Heart left ventricle (tissue), 16 donors: Measurements from ENCODE around the gene NUP210. TPM values are rescaled to one million over a fixed set of nuclear protein-coding genes. Genes with fewer than 3 reads are reported as not detected.

Source experiments
- ATAC-seq, 4 donors: fragments of 200-7000 bp; cut with Tn5 transposase; one replicate each; pipeline ENCODE4 v1.9.1; 2020 to 2022; ENCODE audit warnings: moderate library complexity in 4 of 4, mild to moderate bottlenecking in 3 of 4, moderate number of reproducible peaks in 1 of 4
- DNase-seq, 5 donors: peaks; one replicate each; pipeline ENCODE4 v3.0.0-alpha.2; 2020
- H3K27ac ChIP-seq, 12 donors: fragments of 200-600 bp; sonication (generic) in 4 of 12; one replicate each; pipeline versions ENCODE4 v1.5.0 to v1.8.0; 2016 to 2022; ENCODE audit warnings: mild to moderate bottlenecking in 2 of 12
- H3K27me3 ChIP-seq, 9 donors: fragments of 200-600 bp; sonication (generic) in 2 of 9; one replicate each; pipeline versions ENCODE4 v1.5.1 to v1.8.0; 2016 to 2022; ENCODE audit warnings: mild to moderate bottlenecking in 3 of 9
- H3K36me3 ChIP-seq, 9 donors: fragments of 200-600 bp; sonication (generic) in 2 of 9; one replicate each; pipeline versions ENCODE4 v1.5.0 to v1.8.0; 2018 to 2022; ENCODE audit warnings: mild to moderate bottlenecking in 2 of 9
- H3K4me1 ChIP-seq, 12 donors: fragments of 200-600 bp; sonication (generic) in 4 of 12; one replicate each; pipeline versions ENCODE4 v1.5.0 to v1.8.0; 2016 to 2022; ENCODE audit warnings: mild to moderate bottlenecking in 3 of 12
- H3K4me3 ChIP-seq, 12 donors: fragments of 200-600 bp; sonication (generic) in 4 of 12; one replicate each; pipeline versions ENCODE4 v1.5.0 to v1.8.0; 2017 to 2022; ENCODE audit warnings: mild to moderate bottlenecking in 9 of 12, moderate library complexity in 4 of 12
- H3K9me3 ChIP-seq, 12 donors: fragments of 200-600 bp; sonication (generic) in 4 of 12; one replicate each; pipeline versions ENCODE4 v1.5.0 to v1.8.0; 2016 to 2022; ENCODE audit warnings: mild to moderate bottlenecking in 1 of 12
- CTCF ChIP-seq, 12 donors: fragments of 200-600 bp; sonication (generic) in 4 of 12; IDR thresholded peaks; one replicate each; pipeline versions ENCODE4 v1.5.0 to v1.8.0; 2018 to 2022; ENCODE audit warnings: antibody characterized with exemption in 12 of 12, mild to moderate bottlenecking in 5 of 12
- POLR2A ChIP-seq, 2 donors: fragments of 450-650 bp; IDR thresholded peaks; one replicate each; pipeline ENCODE4 v1.6.1; 2017; ENCODE audit warnings: antibody characterized with exemption in 2 of 2, mild to moderate bottlenecking in 2 of 2, moderate library complexity in 2 of 2
- WGBS, 4 donors: extraction: QIAGEN DNeasy Blood & Tissue Kit in 2 of 4; methylation state at CpG; one replicate each; pipeline versions ENCODE4 v1.1.5 to v1.1.7; 2013 to 2018; 5-methylcytosine and 5-hydroxymethylcytosine counted together
- intact Hi-C, 10 donors: fragments of 100-400 bp; cut with DNase I; formaldehyde crosslinking; loops; one replicate each; pipeline versions ENCODE4 v1.11.1 to v1.14.2; 2022
- polyA plus RNA-seq, 2 donors: library from polyadenylated mRNA; stranded (reverse); fragments of 200-250 nt; gene quantifications; one replicate each; pipeline ENCODE4 v1.2.3, GENCODE V29; 2013
- total RNA-seq, 9 donors: library from RNA; depleted of rRNA in 2 of 9; stranded (reverse); fragments of >200 nt in 2 of 9; fragmentation: NEBNext Ultra II Directional in 3 of 9; extraction: Animal tissue kit (Norgen Biotek cat#: 25700) in 3 of 9; gene quantifications; one replicate each; pipeline versions ENCODE4 v1.1.0 to v1.2.4, GENCODE V29; 2016 to 2023
- donor health status: ischemic (EF 13 %, LVEDD 7.1; RV severe dilation, severe dysfunction).
- donor health status: healthy with polysubstance abuse.
- donor health status: DM: no; HTN: yes; CAD: no.
- donor health status: DM: no; HTN: no; CAD: no.
- donor health status: ischemic (EF 25% LVEDD 6.9; RV normal size, moderate dysfunction).
- donor health status: ischemic (EF 25% LVEDD 5.7; RV mildly dilated, moderate dysfunction).
- donor health status: healthy.
- donor health status: DM: yes; HTN: yes; CAD: no.
- donor health status: ischemic (EF 35%, LVEDD 5.7; RV mildly dilated, moderate dysfunction).
- donor health status: nonischemic (EF 11% LVEDD 7.7; RV severe dilation, severe dysfunction).
- donor health status: DM: yes; HTN: yes; CAD: no.
- donor health status: PGD.
- donor health status: ischemic (EF 29% LVEDD 5.4; RV normal size, mild dysfunction).
- donor health status: nonischemic (EF 23%, LVEDD 6.1; RV moderate dilation, normal function).

The NUP210 gene
- total and polyA plus RNA-seq, 11 donors = 1.3 to 9.7 (median 2.6) TPM

GRCh38 chr3:13463618-13464400 is 43.7 kb upstream of the NUP210 start:
- Histone ChIP-seq H3K4me3 (no peak overlapping the region), H3K27ac (no peak overlapping the region), H3K9me3 (no peaks in the 10 kb centered on the region), H3K36me3 (no peaks in the 10 kb centered on the region), H3K4me1 (peaks cover 0 to 17% (median 0%) of the 10 kb centered on the region in 12 donors), H3K27me3 (peaks cover 0 to 5% (median 0%) of the 10 kb centered on the region in 9 donors)
- TF ChIP-seq POLR2A (IDR thresholded peaks at IDR 0.05) = no peak
- no peak for TF ChIP-seq CTCF (IDR thresholded peaks at IDR 0.05)
- no peak for ATAC-seq
- no peak for DNase-seq
- 70 to 84% (median 74%) methylated on average over 9 to 11 of the region's 11 CpGs for WGBS, 4 donors
- intact Hi-C loops = loop anchor here in 1 of 10 donors (5.0 kb wide), 1 partner anchor 377 kb away; no protein-coding TSS in a partner anchor

- Histone ChIP-seq H3K27me3 (peaks cover 0 to 5% (median 0%) of the 10 kb centered on the region in 9 donors), H3K4me1 (peaks cover 0 to 17% (median 0%) of the 10 kb centered on the region in 12 donors), H3K4me3 (no peak overlapping the region), H3K27ac (peak overlapping the region in 7 of 12 donors; percentile 20 to 66 (median 25)), H3K9me3 (no peaks in the 10 kb centered on the region), H3K36me3 (no peaks in the 10 kb centered on the region)
- ATAC-seq (peak; percentile 79 to 93 (median 89)), DNase-seq (no peak)
- TF ChIP-seq POLR2A (IDR thresholded peaks at IDR 0.05) (no peak), CTCF (IDR thresholded peaks at IDR 0.05) (no peak)
- WGBS, 4 donors = 44 to 55% (median 47%) methylated on average over 5 of the region's 5 CpGs
- intact Hi-C loops = loop anchor here in 1 of 10 donors (5.0 kb wide), 1 partner anchor 376 kb away; no protein-coding TSS in a partner anchor
Measured at GRCh38 chr3:13462822-13463221, 42.7 kb upstream of the NUP210 start.

- ATAC-seq (no peak), DNase-seq (no peak)
- TF ChIP-seq POLR2A (IDR thresholded peaks at IDR 0.05) = no peak
- no peak for TF ChIP-seq CTCF (IDR thresholded peaks at IDR 0.05)
Measured at GRCh38 chr3:13462125-13462629, 42.1 kb upstream of the NUP210 start.

More at GRCh38 chr3:13462125-13462629, 42.1 kb upstream of the NUP210 start:
- intact Hi-C loops = loop anchor here in 1 of 10 donors (5.0 kb wide), 1 partner anchor 375 kb away; no protein-coding TSS in a partner anchor
- H3K27ac ChIP-seq = peak overlapping the region in 6 of 12 donors; percentile 20 to 66 (median 34)
- 77 to 93% (median 85%) methylated on average over 8 of the region's 8 CpGs for WGBS, 4 donors
- H3K27me3 ChIP-seq = peaks cover 0 to 5% (median 0%) of the 10 kb centered on the region in 9 donors
- no peaks in the 10 kb centered on the region for H3K36me3 ChIP-seq
- no peaks in the 10 kb centered on the region for H3K9me3 ChIP-seq
- H3K4me3 ChIP-seq = no peak overlapping the region
- H3K4me1 ChIP-seq = peaks cover 0 to 17% (median 0%) of the 10 kb centered on the region in 12 donors
